C1 segment of cervical spinal cord (tissue), 14 donors: ENCODE results near the gene DSCAM.
"Not testable (repeated sequence)": the region's sequence is repeated elsewhere in the genome, so short reads cannot be mapped to it uniquely, and the experiment has no call there.

Experiments
- DNase-seq, 14 donors: peaks; one replicate each; lab custom pipeline; 2025; lab: John Stamatoyannopoulos, UW

DSCAM gene

DNA sequence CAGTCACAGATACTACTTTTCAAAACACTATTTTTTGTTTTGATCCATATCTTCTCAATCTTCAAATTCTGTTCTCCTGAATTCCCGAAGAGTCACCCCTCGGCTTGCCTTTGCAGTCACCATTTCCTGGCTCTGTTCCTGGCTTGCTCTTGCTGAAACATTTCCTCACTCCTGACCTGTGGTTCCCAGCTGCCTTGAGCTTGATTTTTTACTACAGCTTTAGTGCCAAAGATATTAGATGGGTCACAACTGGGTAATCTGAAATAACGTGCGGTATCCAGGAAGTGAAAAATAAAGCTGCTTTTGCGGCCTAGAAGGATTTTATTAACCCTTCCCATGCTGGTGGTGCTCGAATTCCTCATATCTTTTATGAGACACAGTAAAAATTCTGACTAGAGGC is 660.9 kb downstream of the DSCAM start:
- no peak for DNase-seq

DNA sequence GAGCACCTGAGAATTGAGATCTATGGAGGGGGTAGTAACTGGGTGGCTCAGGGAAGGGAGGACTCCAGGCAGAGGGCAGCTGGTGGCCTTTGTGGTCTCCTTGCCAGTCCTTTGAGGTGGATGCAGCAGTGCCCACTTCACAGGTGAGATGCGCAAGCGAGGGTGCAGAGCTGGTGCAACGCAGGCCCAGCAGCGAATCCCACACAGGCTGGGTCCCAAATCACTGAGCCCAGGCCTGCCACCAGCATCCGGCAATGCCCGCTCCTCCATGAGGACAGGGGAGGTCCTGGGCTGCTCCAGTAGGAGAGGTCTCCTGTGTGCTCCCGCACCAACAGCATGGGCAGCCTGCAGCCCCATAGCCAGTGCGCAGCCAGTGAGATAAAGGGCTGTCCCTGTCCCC is 661.8 kb downstream of the DSCAM start:
- DNase-seq, result no peak

DNA sequence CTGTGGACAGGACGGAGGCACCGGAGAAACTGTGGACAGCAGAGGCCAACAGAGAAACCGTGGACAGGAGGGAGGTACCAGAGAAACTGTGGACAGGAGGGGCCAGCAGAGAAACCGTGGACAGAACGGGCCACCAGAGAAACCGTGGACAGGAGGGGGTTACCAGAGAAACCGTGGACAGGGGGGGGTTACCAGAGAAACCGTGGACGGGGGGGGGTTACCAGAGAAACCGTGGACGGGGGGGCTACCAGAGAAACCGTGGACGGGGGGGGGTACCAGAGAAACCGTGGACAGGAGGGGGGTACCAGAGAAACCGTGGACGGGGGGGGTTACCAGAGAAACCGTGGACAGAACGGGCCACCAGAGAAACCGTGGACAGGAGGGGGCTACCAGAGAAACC is 664.5 kb downstream of the DSCAM start:
- DNase-seq, result not testable (repeated sequence)

DNA sequence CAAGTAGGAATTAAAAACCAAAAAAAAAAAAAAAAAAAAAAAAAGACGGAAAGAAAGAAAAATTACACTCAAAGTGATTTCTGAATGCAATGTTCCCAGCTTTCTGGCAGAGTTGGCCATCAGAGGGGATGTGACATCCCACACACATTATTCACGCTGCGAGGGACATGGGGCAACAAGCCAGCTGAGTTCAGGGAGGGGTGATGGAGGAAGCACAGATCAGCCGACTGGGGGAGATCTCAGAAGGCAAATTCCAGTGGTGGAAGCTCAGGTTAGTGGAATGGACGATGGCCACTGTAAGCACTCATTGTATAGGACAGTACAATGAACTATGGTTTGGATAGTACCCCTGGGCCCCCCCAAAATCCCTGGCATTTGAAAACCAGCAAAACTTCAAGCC is 667.8 kb downstream of the DSCAM start:
- DNase-seq, result no peak

DNA sequence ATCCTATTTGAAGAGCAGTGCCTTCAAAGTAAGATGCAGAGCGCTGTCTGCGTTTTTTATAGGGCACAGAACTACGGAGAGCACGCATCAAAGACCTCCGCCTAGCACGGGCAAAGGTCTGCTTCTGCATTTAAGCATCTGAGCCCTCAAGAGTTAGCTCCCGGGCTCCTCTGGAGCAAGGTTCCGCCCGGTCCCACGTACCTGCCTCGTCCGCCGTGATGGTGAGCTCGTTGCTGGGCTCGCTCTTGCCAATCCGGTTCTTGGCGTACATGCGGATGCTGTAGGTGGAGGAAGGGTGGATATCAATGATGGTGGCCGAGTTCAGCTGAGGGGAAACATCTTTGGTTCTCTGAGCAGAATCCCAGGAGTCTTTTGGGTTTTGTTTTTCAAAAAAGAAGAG is 668.2 kb downstream of the DSCAM start:
- no peak for DNase-seq

DNA sequence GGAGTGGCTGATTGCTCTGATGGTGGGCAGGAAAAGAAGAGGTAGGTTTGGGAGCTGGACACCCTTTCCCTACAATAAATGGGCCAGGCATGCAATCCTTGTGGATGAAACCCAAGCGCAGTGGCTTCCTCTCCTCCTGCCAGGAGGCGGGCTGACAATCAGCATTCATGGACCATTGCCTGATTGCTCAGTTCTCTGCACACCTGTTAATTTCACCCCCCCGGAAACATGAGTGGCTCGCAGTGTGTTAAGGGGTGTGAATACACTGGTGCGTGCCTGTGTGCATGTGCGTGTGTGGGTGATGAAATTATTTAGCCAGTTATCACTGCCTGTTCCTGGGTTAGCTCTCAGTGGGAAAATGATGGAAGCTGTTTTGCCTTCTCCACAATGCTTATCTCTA is 669.0 kb downstream of the DSCAM start:
- peak in 1 of 14 donors; percentile 11 for DNase-seq

DNA sequence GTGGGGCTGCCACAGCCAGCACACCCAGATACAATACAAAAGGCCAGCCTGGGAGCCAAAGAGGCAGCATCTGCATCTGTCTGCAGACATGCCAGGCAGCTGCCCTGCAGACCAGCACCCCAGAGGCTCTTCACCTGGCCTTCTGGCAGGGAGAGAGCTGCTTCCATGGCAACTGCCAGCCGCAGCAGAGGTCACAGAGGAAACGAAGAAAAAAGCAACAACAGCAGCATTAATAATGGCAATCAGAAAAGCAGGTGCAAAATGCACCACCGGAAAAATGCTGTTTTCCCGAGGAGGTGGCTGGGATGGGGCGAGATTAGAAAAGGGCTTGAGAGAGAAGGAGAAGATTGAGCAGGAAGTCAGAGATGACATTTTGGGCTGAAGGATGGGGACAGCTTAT is 670.2 kb downstream of the DSCAM start:
- no peak for DNase-seq

DNA sequence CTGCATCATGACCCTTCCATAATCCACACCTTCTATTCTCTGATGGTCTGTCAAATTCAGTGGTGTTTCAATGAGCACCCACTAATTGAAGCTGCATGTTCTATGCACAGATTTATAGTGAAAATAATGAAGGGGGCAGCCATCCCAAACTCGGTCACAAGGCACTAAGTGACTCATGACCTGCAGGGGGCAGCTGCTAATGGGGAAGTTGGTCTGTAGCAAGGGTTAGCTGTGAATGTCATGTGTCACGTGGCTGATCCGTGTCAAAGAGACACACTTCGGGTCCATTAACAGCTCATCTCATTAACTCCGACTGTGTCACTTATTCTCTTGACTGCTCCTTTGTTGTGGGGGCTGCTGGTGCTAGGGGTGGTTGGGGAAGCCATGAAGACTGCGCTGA is 673.1 kb downstream of the DSCAM start:
- DNase-seq, result no peak

DNA sequence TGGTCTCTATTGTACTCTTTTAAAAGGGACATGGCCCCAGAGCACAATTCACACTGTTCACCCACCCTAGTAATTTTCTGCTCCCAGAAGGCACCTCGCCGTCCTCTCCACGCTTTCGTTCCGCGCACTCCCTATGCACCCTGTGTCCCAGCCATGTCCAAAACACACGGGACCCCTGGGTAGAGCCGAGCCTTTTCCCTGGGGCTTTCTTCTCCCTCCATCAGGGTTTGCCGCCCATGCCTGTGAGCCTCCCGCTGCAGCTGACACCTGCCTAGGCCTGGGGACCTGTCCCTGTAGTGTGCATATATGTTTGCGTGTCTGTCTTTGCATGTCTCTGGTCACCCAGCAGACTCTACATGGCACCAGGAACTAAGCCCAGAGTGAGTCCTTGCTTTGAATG is 677.0 kb downstream of the DSCAM start:
- no peak for DNase-seq

DNA sequence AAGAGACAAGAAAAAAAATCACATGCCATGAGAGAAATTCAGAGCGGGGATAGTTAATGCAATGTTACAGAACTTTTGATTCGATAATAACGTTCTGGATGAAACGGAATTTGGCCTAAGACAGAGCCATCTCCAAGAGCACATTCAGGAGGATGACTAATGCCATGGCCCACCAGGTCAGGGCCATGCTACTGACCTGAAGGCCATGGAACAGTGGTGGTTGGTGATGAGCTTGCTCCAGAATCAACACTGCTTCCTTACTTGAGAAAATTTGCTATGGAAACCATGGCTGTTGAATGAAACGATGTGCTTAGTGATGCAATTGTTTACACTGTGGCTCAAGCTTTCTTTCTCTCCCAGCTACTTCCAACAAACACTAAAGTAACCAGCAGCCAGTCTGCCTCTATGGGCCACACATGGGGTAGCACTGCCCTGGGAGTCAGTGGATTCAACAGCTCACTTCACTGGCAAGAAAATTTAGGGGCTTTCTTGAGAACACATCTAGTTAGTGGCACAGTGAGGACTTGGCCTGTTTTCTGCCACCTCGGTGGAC is 680.6 kb downstream of the DSCAM start:
- peak in 1 of 14 donors; percentile 25 for DNase-seq

DNA sequence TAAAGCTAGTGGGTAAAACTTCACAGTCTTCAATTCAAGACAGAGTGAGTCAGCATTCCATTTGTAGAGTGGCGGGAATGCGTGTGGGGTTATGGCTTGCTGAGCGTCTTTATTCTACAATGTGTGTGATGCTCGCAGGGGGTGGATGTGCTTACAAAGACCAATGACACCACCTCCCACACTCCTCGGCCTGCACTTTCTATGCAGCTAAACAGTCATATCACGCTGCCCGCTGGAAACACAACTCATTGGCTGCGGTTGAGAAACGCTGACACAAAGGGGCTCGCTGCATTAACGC is 681.2 kb downstream of the DSCAM start:
- peak in 2 of 14 donors; percentile 14 to 45 for DNase-seq

DNA sequence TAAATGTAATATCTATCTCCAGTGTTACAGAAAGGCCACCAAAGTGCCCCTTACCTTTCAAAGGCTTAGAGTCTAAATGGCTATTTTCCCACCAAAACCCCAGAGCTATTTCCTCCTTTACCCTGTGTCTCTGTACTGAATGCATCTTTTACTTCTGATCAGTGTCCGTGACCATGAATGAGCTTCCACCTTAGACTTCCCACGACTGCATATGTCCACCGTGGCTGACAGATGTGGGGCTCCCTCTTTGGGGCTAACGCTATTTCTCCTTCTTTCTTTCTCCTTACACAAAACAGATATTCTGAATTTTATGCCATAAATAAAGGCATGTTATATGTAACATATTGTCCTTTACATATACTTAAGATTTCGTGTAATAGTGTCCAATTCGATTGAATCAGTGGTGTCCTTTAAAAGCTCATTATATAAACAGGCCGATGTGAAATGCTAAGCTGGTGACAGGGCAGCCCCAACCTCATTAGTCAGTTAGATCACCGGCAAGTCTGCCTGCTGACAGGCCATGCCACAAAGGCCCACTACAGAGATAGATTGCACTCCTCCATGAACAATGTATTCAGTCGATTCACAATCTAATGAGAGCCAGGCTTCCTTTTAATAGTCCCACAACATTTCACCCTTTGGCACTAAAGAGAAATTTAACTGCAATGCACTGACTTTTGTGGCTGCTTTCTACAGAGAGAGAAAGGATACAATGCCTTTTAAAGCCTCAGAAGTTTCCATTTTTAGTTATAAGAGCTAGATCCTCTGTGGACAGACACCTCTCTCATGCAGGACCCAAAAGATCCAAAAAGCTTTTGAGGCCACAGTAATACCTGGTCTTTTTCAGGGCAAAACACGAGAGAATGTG is 681.8 kb downstream of the DSCAM start:
- no peak for DNase-seq

DNA sequence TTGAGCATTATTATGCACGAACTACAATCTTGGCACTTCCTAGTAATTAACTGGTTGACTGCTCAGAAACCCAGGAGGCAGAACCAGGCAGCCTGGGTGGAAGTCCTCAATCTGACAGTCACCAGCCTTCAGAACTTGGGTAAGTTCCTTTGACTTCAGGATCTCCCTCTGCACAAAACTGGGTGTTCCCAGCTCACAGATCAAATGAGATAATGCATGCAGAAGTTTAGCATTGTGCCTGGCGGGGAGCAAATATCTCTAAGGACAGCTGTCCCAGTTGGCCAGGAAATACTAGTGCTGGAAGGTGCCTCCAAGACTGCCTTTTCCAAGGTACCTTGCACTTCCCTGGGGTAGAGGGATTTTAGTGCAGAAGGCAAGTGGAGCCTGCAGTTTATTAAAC is 684.9 kb downstream of the DSCAM start:
- DNase-seq, result no peak

DNA sequence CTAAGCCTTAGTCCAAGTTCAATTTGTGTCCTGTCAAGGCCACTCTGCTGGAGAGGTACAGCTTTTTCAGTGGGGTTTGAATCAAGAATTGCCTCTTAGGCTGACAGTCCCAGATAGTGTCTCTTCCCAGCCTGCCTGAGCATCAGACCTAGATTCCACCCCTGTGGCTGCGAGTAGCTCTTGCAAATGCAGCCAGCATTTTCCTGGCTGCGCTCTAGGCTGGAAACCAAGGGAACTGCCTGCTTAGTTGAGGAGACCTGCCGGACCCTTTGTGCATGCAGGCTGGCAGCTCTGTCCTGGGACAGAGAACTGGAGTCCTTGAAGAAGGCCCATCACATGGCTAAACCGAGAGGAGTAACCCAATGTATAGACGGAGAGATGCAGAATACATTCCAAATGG is 686.0 kb downstream of the DSCAM start:
- DNase-seq, result peak in 5 of 14 donors; percentile 3 to 33 (median 21)

DNA sequence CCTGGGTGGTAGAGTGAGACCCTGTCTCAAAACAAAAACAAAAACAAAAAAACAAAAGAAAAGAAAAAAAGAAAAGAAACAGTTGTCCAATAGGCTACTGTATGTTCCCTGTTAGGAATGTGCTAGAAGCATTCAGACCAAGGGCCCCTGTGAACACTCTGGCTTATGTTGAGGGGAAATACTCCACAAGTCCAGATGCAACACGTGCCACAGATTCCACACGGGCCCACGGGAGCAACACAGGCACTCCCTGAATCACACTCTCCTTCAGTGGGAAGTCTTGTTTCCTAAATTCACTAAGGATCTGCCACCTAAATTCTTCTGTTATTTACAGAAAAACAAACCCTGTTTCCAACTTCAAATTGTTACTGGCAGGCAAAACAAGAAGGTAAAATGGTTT is 688.6 kb downstream of the DSCAM start:
- DNase-seq, result no peak

DNA sequence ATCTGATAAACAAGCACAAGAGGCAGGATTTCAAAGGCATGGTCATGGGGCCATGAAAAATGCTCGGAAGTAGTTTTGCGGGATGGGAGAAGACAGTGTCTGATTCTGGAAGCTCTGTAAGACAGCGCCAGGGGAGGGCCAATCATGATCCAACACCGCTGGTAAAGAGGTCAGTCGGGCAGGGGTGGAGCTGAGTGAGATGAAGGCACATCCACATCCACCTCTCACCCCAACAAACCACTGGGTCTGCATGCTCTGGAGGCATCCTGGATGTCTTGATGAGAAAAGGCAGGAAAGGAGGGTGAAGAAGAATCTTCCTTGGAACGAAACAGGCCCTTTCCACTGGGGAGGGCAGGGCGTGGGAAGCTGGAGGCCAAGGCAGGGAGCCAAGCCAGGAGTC is 691.4 kb downstream of the DSCAM start:
- DNase-seq, result no peak

DNA sequence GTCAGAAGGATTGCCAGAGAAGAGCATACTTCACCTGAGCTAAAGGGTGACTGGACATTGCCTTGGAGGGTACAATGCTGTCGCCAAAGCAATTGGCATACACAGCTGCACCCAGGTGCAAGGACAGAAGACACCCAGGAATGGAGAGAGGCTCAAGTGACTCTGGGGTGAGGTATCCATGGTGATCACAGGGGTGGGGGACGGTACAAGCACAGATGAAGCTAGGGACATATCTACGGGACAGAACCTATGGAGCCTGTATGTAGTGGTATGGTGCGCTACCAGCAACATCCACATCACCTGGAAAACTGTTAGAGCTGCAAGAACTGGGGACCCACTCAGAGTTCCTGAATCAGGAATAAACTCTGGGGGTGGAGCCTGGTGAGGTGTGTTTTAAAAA is 693.6 kb downstream of the DSCAM start:
- DNase-seq, result no peak

DNA sequence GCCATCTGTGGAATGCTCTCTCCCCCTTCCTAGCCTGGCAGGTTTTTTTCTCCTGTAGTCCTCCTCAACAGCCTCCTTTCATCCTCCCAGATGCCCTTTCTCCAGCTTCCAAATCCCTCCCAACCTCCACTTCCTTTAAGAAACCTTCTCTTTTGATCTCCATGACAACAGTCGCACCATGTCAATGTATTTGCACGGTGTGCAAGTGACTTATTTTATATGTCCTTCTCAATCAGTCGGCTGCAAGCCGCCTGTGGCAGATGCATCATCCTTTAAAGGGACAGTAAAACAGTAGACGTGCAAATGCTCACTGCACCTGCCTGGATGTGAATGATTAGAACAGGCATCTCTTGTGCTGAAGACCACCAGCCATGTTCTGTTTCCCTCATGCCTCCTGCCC is 694.5 kb downstream of the DSCAM start:
- DNase-seq, result no peak

DNA sequence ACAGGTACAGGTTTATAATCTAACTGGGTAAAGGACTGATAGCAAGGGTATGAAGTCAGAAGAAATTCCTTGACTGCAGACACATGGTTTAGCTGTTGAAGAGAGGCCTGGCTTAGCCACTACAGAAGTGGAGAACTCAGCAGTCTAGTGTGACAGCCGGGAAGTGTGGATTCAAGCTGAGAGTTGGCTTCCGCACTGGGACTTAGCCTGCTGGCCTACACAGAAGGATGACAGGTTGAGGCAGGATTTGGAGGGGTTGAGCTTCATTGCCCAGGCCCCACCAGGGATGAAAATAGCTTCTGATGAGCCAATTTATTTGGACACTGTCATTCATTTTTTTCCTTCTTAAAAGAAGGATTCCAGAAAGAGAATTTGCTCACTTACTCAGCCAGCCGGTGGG is 695.3 kb downstream of the DSCAM start:
- DNase-seq, result peak in 2 of 14 donors; percentile 36 to 86

DNA sequence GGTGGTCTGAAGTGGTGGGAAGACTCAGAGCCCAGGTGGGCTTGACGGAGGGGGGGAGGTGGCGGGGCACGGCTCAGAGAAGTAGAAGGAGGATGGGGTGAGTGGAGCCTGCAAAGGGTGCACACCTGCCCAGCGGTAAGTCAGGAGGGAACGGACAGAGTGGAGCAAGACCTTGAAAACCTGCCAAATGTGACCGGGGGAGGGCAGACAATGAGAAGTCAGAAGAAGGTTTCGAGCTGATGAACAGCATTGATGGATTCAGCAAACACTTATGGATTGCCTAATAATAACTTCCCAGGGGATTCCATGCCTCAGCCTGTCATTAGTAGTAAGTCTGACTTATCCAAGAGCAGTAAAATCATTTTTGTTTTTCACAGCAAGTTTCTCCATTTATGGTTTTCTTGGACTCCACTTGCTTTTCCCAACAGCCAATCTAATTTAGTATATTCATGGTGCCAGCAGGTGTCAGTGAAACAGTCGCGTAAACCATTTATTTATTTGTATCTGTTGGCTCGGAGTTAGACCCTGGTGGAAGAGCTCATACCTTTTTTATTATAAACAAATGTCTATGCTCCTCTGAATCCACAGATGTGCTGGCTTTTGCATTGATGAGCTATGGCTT is 700.6 kb downstream of the DSCAM start:
- no peak for DNase-seq

DNA sequence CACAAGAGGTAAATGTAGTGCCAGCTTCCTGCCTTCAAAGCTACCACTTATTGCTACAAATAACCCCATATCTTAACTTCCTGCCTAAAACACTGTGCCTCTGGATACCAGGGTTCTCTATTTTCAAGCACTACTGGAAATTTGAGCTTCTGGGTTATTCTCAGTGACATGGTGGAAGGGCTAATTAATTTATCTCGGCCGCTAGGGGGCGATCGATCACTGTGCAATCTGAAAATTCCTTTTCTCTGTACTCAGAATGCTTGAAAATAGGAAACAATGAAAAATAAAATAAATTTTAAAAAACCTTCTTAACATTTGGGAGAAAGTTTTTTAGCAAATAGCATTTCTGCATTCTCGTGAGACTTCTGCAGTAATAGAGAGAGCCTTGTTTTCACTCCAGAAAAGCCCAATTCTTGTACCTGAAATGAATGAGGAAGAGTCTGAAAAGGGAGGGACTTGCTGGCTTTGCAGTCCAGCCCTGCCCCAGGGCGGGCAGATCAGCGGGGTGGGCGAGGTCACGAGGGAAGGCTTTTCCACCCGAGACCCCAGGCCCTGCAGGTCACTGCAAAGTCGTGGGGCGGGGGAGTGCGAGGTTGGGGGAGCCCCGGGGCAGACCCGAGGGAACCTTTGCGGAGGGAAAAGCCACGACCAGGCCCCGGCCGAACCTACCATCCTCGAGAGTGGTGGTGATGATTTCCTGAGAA is 703.0 kb downstream of the DSCAM start:
- peak in 10 of 14 donors; percentile 3 to 65 (median 26) for DNase-seq

DNA sequence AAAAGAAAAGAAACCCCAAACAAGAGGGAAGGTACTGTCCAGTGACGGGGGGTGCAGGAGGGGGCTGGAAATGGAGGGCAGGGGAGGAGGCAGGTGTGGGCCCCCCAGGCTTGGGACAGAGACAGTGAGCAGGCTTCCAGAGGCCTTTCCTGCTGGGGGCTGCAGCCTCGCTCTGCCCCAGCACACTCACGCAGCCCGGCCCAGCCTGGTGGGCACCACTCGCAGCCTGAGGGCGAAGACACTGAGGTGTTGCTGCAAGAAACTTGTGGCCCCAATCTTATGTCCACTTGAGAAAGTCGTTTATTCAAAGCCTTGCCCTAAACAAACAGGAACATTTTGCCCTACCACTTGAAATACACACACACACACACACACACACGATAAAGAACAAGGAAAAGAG is 705.3 kb downstream of the DSCAM start:
- no peak for DNase-seq

DNA sequence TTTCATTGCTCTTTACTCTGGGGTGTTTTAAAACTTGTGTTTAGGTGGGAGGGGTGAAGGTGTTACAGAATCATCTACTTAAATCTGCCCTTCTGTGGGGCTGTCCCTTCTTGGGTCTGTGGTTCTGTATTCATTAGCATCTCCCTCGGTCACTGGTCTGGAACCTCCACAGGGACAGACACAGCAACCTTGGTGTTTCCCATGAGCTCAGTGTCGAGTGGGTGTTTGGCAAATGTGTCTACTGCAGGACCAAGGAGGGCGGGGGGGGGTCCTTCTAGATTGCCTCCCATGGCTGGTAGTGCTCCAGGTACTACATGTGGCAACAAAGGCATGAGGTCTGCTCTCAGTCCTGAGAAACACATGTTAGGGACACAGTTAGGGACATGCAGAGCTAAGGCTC is 706.3 kb downstream of the DSCAM start:
- DNase-seq, result no peak
